Measurements from ENCODE around the gene CHST8.

The CHST8 gene

GRCh38 chr19:33702606-33703437 lies 81.1 kb downstream of the CHST8 start:
- in situ Hi-C loops (cut with MboI; ENCODE audit: low sequenced_read_pairs, unreplicated experiment): no loop called here
- no peak for TF ChIP-seq CTCF (IDR thresholded peaks at IDR 0.05; ENCODE audit: borderline replicate concordance, control extremely low read depth, extremely low read depth, insufficient read depth, missing control alignments)
- DNase-seq (ENCODE audit: low spot score): no peak

GRCh38 chr19:33703438-33703750 lies 81.6 kb downstream of the CHST8 start:
- DNase-seq (ENCODE audit: low spot score): no peak
- no peak for TF ChIP-seq CTCF (IDR thresholded peaks at IDR 0.05; ENCODE audit: borderline replicate concordance, control extremely low read depth, extremely low read depth, insufficient read depth, missing control alignments)
- in situ Hi-C loops (cut with MboI; ENCODE audit: low sequenced_read_pairs, unreplicated experiment): no loop called here

- TF ChIP-seq CTCF (IDR thresholded peaks at IDR 0.05; ENCODE audit: borderline replicate concordance, control extremely low read depth, extremely low read depth, insufficient read depth, missing control alignments): no peak
- DNase-seq (ENCODE audit: low spot score): no peak
- in situ Hi-C loops (cut with MboI; ENCODE audit: low sequenced_read_pairs, unreplicated experiment): no loop called here
Measured at GRCh38 chr19:33703821-33704220, 82.1 kb downstream of the CHST8 start.

- no peak for DNase-seq (ENCODE audit: low spot score)
- TF ChIP-seq CTCF (IDR thresholded peaks at IDR 0.05; ENCODE audit: borderline replicate concordance, control extremely low read depth, extremely low read depth, insufficient read depth, missing control alignments): no peak
- in situ Hi-C loops (cut with MboI; ENCODE audit: low sequenced_read_pairs, unreplicated experiment): no loop called here
Measured at GRCh38 chr19:33704271-33704670, 82.5 kb downstream of the CHST8 start.

- in situ Hi-C loops (cut with MboI; ENCODE audit: low sequenced_read_pairs, unreplicated experiment): no loop called here
- TF ChIP-seq CTCF (IDR thresholded peaks at IDR 0.05; ENCODE audit: borderline replicate concordance, control extremely low read depth, extremely low read depth, insufficient read depth, missing control alignments): no peak
- no peak for DNase-seq (ENCODE audit: low spot score)
Measured at GRCh38 chr19:33705090-33705847, 83.5 kb downstream of the CHST8 start.

GRCh38 chr19:33705860-33706259 lies 84.1 kb downstream of the CHST8 start:
- no peak for TF ChIP-seq CTCF (IDR thresholded peaks at IDR 0.05; ENCODE audit: borderline replicate concordance, control extremely low read depth, extremely low read depth, insufficient read depth, missing control alignments)
- in situ Hi-C loops (cut with MboI; ENCODE audit: low sequenced_read_pairs, unreplicated experiment): no loop called here
- no peak for DNase-seq (ENCODE audit: low spot score)

All from GM13976 (cell line).